H1 (cell line): ENCODE data around the gene IGSF11. TPM values are rescaled to one million over a fixed set of nuclear protein-coding genes. Genes with fewer than 3 reads are reported as not detected.

Experiments used
- PHF8 ChIP-seq: fragments of 200-600 bp; sonication (generic); conservative IDR thresholded peaks from 2 replicates; pipeline ENCODE4 v1.7.1; 2012; ENCODE audit warnings: low read depth, mild to moderate bottlenecking, inconsistent platforms, low read length, moderate library complexity
- polyA plus RNA-seq, 7 experiments: library from polyadenylated mRNA; depleted of rRNA in 3 of 7; stranded (reverse) in 5 of 7; unstranded in 2 of 7; fragments of >200 nt in 5 of 7; fragments of 200-250 nt in 2 of 7; gene quantifications; 1 replicate in 5 of 7; 2 replicates in 1 of 7; 4 replicates in 1 of 7; pipeline versions ENCODE4 v1.2.1 to v1.2.3, GENCODE V29; 2011 to 2013; ENCODE audit warnings: missing spikeins in 2 of 7, mixed read lengths in 2 of 7
- total RNA-seq: library from RNA; stranded (reverse); fragmentation: NEBNext Ultra II Directional; extraction: Animal tissue kit (Norgen Biotek cat#: 25700); gene quantifications from 2 replicates; pipeline ENCODE4 v1.2.1, GENCODE V29; 2021

IGSF11 gene
- total and polyA plus RNA-seq, 2 of the 8 experiments (the other 6 are each of a cell fraction or from before 2014, with no cell fraction given): 1.1 to 4.1 TPM

- no peak for TF ChIP-seq PHF8
Observed at GRCh38 chr3:118932822-118933558, 101.7 kb downstream of the IGSF11 start (continued).
